Lung (tissue), 12 donors: ENCODE data around the gene DENND1A. TPM values are rescaled to one million over a fixed set of nuclear protein-coding genes. Genes with fewer than 3 reads are reported as not detected.

Source experiments
- ATAC-seq: fragments of 200-7000 bp; cut with Tn5 transposase; one replicate; pipeline ENCODE4 v1.9.1; 2020; ENCODE audit warnings: moderate number of reproducible peaks; ENCODE audit not compliant: insufficient read depth, low FRiP score
- DNase-seq, 3 donors: peaks; one replicate each; pipeline ENCODE4 v3.0.0-alpha.2; 2013 to 2017
- H3K27ac ChIP-seq, 2 donors: one replicate each; pipeline ENCODE4 v1.5.1; 2013; ENCODE audit warnings: mild to moderate bottlenecking in 2 of 2, moderate library complexity in 2 of 2, control low read depth in 1 of 2, inconsistent platforms in 1 of 2, low read depth in 1 of 2, low read length in 1 of 2
- H3K27me3 ChIP-seq, 3 donors: one replicate each; pipeline ENCODE4 v1.5.1; 2013; ENCODE audit warnings: low read length in 2 of 3; ENCODE audit not compliant: control insufficient read depth in 3 of 3, insufficient read depth in 3 of 3
- H3K36me3 ChIP-seq, 4 donors: one replicate each; pipeline ENCODE4 v1.5.1; 2013; ENCODE audit warnings: low read length in 4 of 4, mild to moderate bottlenecking in 1 of 4, moderate library complexity in 1 of 4; ENCODE audit not compliant: control insufficient read depth in 4 of 4, insufficient read depth in 4 of 4
- H3K4me1 ChIP-seq, 5 donors: one replicate each; pipeline ENCODE4 v1.5.1; 2013; ENCODE audit warnings: low read length in 5 of 5, mild to moderate bottlenecking in 2 of 5, moderate library complexity in 1 of 5; ENCODE audit not compliant: control insufficient read depth in 5 of 5, insufficient read depth in 5 of 5
- H3K4me3 ChIP-seq: one replicate; pipeline ENCODE4 v1.5.1; 2013; ENCODE audit warnings: mild to moderate bottlenecking, control low read depth, moderate library complexity
- H3K9ac ChIP-seq, 2 donors: one replicate each; pipeline ENCODE4 v1.5.1; 2013; ENCODE audit warnings: low read length in 2 of 2, control low read depth in 1 of 2; ENCODE audit not compliant: insufficient read depth in 1 of 2
- H3K9me3 ChIP-seq, 4 donors: one replicate each; pipeline ENCODE4 v1.5.1; 2013; ENCODE audit warnings: low read length in 3 of 4, mild to moderate bottlenecking in 1 of 4, moderate library complexity in 1 of 4; ENCODE audit not compliant: control insufficient read depth in 4 of 4, insufficient read depth in 3 of 4
- WGBS, 2 donors: extraction: QIAGEN DNeasy Blood & Tissue Kit; methylation state at CpG; one replicate each; pipeline ENCODE4 v1.1.7; 2013; 5-methylcytosine and 5-hydroxymethylcytosine counted together
- polyA plus RNA-seq, 2 donors: library from polyadenylated mRNA; stranded (reverse); fragments of 200-250 nt; gene quantifications; one replicate each; pipeline ENCODE4 v1.2.1, GENCODE V29; 2013
- total RNA-seq, 2 donors: library from RNA; depleted of rRNA in 1 of 2; stranded (reverse); fragments of >200 nt in 1 of 2; gene quantifications; one replicate each; pipeline ENCODE4 v1.2.1, GENCODE V29; 2014 to 2021
- TF ChIP-seq, protein P1 (sequence below): IDR thresholded peaks from 2 replicates; pipeline ENCODE4 v1.5.1; 2012; ENCODE audit warnings: mild to moderate bottlenecking; ENCODE audit errors: control extremely low read depth, extremely low read depth
- donor health status: control.
- donor health status: control.
- donor health status: Bipolar disorder and iron deficiency.
- donor health status: healthy.
- donor health status: DM: yes; HTN: yes; CAD: no.

The DENND1A gene
- total and polyA plus RNA-seq, 4 donors = 5.7 to 29.8 (median 14.5) TPM

DNA sequence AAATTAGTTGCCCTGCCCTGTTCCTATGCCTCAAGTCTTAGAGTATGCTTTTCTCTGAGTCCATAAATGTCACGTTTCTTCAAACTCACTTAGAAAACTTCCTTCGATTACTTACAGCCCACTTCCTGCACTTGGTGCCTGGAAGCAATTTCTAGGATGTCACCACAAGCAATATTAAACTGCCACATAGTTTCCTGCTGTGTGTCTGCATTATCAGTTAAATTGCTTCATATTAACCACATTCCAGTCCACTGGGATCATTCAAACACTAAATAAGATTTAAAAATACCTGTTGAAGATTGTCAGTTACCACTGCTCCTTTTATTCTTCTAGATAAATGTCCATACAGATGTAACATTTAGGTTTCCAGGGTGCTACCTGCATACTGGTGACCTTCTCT, 4.1 kb downstream of the DENND1A start:
- peaks cover 10 to 23% (median 16%) of the 10 kb centered on the region in 5 donors for H3K4me1 ChIP-seq
- no peak overlapping the region for H3K4me3 ChIP-seq
- WGBS, 2 donors = 16 to 42% methylated on average over 2 of the region's 2 CpGs
- no peak overlapping the region for H3K9ac ChIP-seq
- H3K9me3 ChIP-seq = no peaks in the 10 kb centered on the region
- TF ChIP-seq, protein P1, sequence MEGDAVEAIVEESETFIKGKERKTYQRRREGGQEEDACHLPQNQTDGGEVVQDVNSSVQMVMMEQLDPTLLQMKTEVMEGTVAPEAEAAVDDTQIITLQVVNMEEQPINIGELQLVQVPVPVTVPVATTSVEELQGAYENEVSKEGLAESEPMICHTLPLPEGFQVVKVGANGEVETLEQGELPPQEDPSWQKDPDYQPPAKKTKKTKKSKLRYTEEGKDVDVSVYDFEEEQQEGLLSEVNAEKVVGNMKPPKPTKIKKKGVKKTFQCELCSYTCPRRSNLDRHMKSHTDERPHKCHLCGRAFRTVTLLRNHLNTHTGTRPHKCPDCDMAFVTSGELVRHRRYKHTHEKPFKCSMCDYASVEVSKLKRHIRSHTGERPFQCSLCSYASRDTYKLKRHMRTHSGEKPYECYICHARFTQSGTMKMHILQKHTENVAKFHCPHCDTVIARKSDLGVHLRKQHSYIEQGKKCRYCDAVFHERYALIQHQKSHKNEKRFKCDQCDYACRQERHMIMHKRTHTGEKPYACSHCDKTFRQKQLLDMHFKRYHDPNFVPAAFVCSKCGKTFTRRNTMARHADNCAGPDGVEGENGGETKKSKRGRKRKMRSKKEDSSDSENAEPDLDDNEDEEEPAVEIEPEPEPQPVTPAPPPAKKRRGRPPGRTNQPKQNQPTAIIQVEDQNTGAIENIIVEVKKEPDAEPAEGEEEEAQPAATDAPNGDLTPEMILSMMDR = no peak
- H3K27ac ChIP-seq = no peak overlapping the region
- DNase-seq (no peak), ATAC-seq (no peak)
- no peaks in the 10 kb centered on the region for H3K36me3 ChIP-seq
- peaks cover 0 to 49% (median 2%) of the 10 kb centered on the region in 3 donors for H3K27me3 ChIP-seq

DNA sequence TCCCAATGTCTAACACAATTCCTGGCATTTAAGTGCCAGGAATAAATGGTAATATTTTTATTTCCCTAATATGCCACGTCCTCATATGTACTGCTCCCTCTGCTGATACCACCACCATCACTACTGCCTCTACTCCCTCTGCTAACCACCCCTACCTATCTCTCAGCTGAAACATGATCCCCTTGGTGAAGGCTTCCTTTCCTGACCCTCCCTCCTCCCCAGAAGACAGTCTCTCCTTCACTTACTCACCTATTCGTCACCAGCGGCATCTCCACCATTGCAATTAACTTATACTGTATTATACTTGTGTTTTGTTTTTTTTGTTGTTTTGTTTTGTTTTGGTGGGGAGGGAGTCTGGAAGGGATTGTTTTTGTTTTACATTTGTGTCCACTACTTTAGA, 4.8 kb downstream of the DENND1A start:
- ATAC-seq (no peak), DNase-seq (no peak)
- Histone ChIP-seq H3K4me1 (peaks cover 7 to 23% (median 16%) of the 10 kb centered on the region in 5 donors), H3K27ac (no peak overlapping the region), H3K9ac (no peak overlapping the region), H3K36me3 (no peaks in the 10 kb centered on the region), H3K27me3 (peaks cover 0 to 53% (median 2%) of the 10 kb centered on the region in 3 donors), H3K4me3 (no peak overlapping the region), H3K9me3 (no peaks in the 10 kb centered on the region)
- TF ChIP-seq, protein P1 = no peak
- 80 to 91% methylated on average over 3 of the region's 3 CpGs for WGBS, 2 donors

DNA sequence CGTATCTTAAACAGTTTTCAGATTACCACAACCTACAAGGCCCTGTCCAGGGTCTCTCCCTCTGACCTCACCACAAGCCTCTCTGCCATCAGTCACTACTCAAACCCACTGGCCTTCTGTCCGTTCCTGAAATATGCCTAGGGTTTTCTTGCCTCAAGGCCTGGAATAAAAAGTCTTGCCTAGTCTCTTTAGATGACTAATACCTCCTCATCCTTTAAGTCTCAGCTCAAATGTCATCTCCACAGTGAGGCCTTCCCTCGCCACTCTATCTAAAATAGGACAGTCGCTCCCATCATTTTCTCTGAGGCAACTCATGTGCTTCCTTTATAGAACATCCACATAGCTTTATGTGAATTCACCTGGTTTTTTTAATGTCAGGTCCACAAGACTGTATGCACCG, 5.2 kb downstream of the DENND1A start:
- no peak overlapping the region for H3K9ac ChIP-seq
- no peak overlapping the region for H3K27ac ChIP-seq
- no peaks in the 10 kb centered on the region for H3K36me3 ChIP-seq
- H3K27me3 ChIP-seq = peaks cover 0 to 53% (median 2%) of the 10 kb centered on the region in 3 donors
- 90 to 93% methylated on average over 5 of the region's 5 CpGs for WGBS, 2 donors
- TF ChIP-seq, protein P1 = no peak
- ATAC-seq (no peak), DNase-seq (no peak)
- no peaks in the 10 kb centered on the region for H3K9me3 ChIP-seq
- peaks cover 6 to 23% (median 16%) of the 10 kb centered on the region in 5 donors for H3K4me1 ChIP-seq
- no peak overlapping the region for H3K4me3 ChIP-seq

DNA sequence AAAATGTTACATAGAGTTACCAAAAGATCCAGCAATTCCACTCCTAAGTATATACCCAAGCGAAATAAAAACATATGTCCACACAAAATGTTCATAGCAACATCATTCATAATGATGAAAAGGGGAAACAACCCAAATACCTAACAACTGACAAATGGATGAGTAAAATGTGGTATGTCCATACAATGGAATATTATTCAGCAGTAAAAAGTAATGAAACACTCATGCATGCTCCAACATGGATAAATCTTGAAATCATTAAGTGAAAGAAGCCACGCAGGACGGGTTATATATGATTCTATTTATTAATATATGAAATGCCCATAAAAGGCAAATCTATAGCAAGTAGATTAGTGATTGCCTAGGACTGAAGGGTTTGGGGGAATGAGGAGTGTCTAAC, 6.0 kb downstream of the DENND1A start:
- Histone ChIP-seq H3K9me3 (no peaks in the 10 kb centered on the region), H3K27ac (no peak overlapping the region), H3K4me3 (no peak overlapping the region), H3K27me3 (peaks cover 0 to 53% (median 2%) of the 10 kb centered on the region in 3 donors), H3K9ac (no peak overlapping the region), H3K4me1 (peaks cover 3 to 23% (median 11%) of the 10 kb centered on the region in 5 donors), H3K36me3 (no peaks in the 10 kb centered on the region)
- TF ChIP-seq, protein P1 = no peak
- ATAC-seq = no peak
- 89 to 97% methylated on average over 3 of the region's 3 CpGs for WGBS, 2 donors
- DNase-seq = no peak
